GM12892 (cell line): ENCODE results near the gene FGGY.

Source experiments
- POLR2A ChIP-seq: IDR thresholded peaks from 2 replicates; pipeline ENCODE4 v1.6.1; 2011; ENCODE audit warnings: low read depth, low read length, control low read depth
- POLR2AphosphoS5 ChIP-seq: IDR thresholded peaks from 2 replicates; pipeline ENCODE4 v1.6.1; 2011; ENCODE audit warnings: low read depth, low read length, control low read depth

DNA sequence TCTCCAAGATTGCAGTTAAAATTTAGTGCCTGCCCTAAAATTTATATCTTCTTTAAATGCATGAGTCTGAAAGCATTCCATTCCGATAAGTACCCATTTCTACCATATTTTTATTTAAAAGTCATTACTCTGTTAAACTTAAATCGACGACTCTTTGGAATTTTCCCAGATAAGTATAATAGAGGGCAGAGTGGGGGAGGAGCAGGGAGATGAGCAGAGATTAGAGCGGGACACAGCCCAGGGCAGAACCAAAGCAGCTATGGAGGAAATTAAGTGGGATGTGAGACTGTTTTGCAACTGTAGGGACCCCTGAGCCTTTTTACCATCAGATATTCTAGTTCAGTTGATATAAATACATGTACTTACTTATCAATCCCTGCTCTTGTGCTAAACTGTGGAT lies 257.9 kb downstream of the FGGY start:
- no peak for TF ChIP-seq POLR2A
- no peak for TF ChIP-seq POLR2AphosphoS5
